Pulmonary artery endothelial cell (primary cell): ENCODE measurements around the gene TMEM244. TPM values are rescaled to one million over a fixed set of nuclear protein-coding genes. Genes with fewer than 3 reads are reported as not detected.
"Not testable (repeated sequence)": the region's sequence is repeated elsewhere in the genome, so short reads cannot be mapped to it uniquely, and the experiment has no call there.

ENCODE experiments used
- DNase-seq: peaks from one replicate; pipeline ENCODE4 v3.0.0-alpha.2; 2011; ENCODE audit warnings: low read depth, low spot score
- total RNA-seq: library from RNA; depleted of rRNA; stranded (reverse); fragments of >200 nt; gene quantifications from 2 replicates; pipeline ENCODE4 v1.2.3, GENCODE V29; 2014

Gene TMEM244
- total RNA-seq, 1 donor from 2014 or later = not detected

DNA sequence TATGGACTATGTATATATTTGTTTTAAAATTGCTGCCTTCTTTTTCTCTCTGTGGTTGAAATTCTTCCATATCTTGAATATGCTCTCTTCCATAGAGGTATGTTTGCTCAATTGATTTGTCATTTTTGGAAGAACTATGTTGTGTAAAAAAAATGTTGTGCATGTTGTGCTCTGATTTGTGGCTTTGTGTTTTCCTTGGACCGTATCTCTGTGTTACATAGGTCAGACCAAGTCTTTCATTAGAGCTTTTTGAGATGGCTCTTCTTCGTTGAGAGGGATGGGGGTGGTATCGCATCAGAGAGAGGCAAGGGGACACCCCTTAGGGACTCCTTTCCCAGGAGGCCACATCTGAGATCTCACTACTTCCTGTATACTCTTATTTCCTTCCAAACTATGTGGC, 43.8 kb downstream of the TMEM244 start:
- DNase-seq = no peak

DNA sequence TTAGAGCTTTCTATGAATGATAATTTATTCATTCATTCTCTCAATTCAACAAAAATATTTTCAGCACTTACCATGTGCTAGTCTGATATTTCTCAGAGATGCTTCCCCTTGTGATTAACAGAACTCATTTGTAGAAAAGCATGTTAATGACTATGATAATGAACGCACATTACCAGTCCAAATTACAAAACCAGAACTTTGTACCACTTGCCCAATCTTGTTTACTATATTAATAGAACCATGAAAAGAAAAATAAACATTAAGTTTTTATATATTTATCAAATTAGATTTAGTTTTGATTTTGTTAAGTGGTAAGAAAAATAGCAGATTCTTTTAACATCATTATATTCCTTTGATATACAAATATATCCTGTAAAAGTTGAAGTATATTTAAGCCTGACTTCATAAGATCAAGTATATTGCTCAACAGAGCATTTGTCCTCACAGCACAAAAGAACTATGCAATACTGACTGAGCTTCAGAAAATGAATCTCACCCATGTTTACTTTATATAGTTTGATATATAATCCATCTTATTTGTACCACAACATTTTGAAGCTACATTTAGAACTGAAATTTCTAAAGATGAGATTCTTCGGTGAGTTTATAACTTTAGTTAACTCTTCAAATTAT, 48.9 kb downstream of the TMEM244 start:
- DNase-seq = no peak

DNA sequence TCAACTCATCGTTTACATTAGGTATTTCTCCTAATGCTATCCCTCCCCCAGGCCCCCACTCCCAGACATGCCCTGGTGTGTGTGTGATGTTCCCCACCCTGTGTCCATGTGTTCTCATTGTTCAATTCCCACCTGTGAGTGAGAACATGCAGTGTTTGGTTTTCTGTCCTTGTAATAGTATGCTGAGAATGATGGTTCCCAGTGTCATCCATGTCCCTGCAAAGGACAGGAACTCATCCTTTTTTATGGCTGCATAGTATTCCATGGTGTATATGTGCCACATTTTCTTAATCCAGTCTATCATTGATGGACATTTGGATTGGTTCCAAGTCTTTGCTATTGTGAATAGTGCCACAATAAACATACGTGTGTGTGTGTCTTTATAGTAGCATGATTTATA, 54.0 kb downstream of the TMEM244 start:
- not testable (repeated sequence) for DNase-seq

DNA sequence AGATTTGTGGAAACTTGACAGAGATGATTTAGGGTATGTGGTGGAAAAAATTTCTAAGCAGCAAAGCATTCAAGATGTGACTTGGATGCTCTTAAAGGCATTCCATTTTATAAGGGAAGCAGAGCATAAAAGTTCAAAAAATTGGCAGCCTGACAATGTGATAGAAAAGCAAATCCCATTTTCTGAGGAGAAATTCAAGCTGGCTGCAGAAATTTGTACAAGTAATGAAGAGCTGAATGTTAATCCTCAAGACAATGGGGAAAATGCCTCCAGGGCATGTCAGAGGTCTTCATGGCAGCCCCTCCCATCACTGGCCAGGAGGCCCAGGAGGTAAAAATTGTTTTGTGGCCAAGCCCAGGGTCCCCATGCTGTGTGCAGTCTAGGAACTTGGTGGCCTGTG, 58.2 kb downstream of the TMEM244 start:
- DNase-seq = not testable (repeated sequence)

DNA sequence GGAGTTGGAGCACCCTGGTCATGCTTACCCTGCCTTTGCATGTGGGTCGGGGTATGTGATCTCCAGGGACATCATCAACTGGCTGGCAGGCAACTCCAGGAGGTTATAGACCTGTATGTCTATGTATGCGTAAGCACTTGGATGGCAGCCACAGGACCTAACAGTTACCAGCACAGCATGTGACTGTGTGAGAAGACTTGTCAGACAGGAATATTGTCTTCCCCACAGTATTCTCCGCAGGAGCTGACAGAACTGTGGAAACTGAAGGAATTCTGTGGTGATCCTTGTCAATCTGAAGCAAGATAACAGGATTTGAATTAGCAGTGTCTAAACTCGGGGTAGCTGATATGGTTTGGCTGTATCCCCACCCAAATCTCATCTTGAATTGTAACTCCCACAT, 59.2 kb downstream of the TMEM244 start:
- no peak for DNase-seq

DNA sequence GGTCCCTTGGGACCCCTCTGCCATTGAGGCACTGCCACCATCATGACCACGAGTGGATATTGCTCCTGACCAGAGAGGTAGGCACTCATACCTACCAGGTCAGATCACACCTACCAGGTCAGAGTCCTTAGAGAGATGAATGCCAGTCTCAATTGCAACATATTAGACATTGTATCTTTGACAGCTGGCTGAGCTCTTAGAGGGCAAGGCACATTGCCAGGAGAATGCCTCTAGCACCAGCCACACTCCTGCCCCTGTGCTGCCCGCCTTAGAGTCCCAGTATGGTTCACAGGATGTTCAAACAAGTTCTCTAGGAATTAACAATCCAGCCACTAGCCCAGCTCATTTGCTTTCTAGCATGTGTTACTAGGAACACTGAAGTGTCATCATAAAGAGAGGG, 65.9 kb downstream of the TMEM244 start:
- DNase-seq = no peak

DNA sequence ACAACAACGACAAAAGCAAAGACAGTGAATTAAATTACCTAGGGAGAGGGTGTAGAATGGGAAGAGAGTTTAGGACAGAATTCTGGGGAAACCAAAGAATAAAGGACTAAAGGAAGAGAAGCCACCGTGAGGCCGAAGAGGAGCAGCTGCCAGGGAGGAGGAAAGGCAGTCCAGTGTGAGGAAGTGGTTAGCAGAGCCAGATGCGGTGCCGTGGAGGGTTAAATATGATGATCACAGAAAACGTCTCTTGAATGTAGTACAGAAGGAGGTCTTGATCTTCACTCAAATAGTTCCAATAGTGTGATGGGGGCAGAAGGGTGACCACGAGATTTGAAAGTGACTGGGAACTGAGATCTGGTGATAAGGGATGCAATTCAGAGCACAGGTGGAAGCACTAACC, 67.7 kb downstream of the TMEM244 start:
- DNase-seq = no peak

DNA sequence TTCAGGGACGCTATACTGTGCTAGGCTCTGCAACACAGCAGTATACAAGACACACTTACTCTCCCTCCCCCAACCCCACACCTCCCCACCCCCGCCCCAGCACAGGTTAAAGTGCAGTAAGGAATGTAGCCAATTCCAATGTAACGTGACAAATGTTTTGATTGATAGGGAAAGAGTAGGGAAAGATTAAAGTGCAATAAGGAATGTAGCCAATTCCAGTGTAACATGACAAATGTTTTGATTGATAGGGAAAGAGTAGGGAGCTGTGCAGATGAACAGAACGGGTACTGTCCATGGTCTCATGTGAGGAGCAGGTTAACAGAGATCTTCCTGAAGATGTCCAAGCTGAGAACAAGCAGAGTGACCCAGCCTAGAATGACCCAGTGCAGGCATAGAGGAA, 69.1 kb downstream of the TMEM244 start:
- no peak for DNase-seq

DNA sequence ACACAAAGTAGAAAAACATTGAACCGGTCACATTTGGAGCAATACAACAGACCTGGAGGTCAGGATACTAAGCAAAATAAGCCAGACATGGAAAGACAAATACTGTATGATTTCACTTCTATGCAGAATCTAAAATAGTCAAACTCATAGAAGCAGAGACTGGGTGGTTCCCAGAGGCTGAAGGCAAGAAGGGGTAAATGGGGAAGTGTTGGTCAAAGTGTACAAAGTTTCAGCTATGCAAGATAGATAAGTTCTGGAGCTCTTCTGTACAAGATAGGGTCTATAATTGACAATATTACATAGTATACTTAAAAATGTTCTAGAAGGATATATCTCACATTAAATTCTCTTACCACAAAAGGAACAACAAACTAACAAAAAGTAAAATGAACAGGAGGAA, 70.3 kb downstream of the TMEM244 start:
- DNase-seq = no peak

DNA sequence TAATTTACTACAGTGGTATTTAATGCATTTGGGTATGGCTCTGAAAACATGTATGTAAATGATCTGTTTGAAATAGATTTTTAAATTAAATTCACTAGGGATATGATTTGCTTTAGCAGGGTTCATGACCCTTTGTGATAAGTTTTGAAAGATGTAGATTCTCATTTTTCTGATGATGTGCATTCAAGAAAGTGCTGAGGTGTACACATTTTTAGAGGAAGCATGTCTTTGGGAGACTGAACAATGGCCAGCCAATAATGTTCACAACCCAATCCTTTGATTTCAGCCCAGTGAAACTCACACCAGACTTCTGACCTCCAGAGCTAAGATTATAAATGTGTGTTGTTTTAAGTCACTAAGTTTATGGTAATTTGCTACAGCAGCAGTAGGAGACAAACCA, 71.1 kb downstream of the TMEM244 start:
- DNase-seq = no peak

DNA sequence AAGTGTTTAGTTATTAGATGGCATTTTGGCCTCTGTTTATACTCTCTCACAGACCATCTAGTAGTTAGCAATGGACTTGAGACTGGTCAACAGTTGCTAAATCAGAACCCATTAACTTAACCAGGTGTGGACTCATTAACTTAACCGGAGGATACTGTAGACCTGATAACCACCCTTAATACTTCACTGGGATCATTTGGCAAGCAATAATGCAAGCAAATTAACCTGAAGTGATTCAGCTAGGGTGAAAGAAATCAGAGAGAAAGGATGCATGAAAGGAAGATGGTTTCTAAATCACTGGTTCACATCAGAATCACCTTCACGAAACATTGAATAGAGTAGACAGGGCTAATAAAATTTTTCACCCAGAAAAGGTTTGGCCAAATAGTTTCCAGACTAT, 73.3 kb downstream of the TMEM244 start:
- DNase-seq = no peak

DNA sequence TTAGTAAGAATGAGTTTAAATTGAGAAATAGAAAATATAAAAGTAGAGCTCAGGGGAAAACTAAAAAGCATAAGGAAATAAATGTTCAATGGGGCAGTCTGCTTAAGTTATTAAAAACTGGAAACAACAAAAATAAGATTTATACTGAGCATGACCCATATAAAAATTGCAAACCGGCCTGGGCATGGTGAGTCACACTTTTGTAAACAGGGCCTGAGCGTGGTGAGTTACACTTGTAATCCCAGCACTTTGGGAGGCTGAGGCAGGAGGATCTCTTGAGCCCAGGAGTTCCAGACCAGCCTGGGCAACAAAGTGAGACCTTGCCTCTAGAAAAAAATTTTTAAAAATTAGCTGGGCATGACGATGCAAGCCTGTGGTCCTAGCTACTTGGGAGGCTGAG, 74.6 kb downstream of the TMEM244 start:
- DNase-seq = no peak

DNA sequence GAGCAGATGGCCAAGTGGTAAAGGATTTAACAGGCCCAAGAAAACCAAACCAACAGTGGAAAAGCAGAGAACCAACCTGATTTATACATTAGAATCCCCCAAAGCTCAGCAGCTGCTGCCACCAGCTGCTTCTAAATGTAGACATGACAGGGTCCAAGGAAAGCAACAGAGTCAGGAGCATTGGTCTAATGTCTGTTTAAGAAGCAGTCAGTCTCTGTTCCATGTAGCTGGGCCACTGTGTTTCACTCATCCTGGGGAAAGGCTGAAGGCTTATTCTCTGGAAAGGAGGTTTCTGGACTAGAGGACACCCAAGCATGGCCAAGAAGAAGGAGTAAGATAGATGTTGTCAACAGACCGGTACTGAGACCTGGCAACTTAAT, 75.4 kb downstream of the TMEM244 start:
- DNase-seq = no peak

DNA sequence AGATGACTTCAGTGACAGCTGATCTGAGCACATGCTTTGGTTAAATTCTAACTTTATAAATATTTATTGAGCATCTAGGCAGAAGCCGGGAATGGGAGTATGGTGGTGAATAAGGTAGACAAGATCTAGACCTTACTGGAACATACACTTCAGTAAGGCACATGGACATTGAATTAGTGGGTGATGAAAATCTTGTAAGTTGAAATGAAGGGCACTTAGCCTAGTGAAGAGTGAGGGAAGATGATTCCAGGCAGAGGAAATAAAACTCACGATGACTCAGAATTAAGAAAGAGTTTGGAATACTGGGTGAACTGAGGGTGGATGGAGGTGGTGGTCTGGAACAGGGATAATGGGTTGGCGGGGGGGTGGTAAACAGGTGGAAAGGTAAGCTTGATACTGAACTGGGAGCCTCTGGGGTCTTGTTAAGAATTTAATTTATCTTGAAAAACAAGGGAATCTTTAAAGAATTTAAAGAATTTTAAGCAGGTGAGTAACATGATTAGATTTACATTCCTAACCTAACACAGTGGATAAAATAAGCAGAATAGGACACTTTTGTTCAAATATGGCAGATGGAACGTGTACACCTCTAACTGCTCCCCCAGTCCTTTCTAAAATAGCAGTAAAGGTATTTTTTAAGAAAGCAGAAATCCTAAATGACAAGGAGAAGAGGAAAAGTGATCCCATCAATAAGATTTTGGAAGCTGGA, 75.9 kb downstream of the TMEM244 start:
- DNase-seq = no peak

Other genes starting within 250 kb of the TMEM244 start
- 75.1 and 96.7 TPM in 2 replicates for gene ARHGAP18, start 151.1 kb downstream of the TMEM244 start, total RNA-seq
- 57.9 and 68.6 TPM in 2 replicates for gene L3MBTL3, start 157.3 kb upstream of the TMEM244 start, total RNA-seq